OCI-LY3 (cell line): ENCODE data around the gene OR4B1.
A peak's percentile ranks its signal among the peaks of the same experiment; 100 is the strongest.

Experiments
- H2AFZ ChIP-seq: fragments of 200-600, 300-600 bp; shearing (Covaris generic); 2 replicates; pipeline ENCODE4 v1.6.0; 2014; ENCODE audit warnings: antibody characterized with exemption, low read depth, low read length
- H3K27ac ChIP-seq: fragments of 200-600, 300-600 bp; sonication (generic); 2 replicates; pipeline ENCODE4 v1.5.1; 2014; ENCODE audit warnings: mild to moderate bottlenecking, low read length, moderate library complexity, mixed read lengths
- H3K27me3 ChIP-seq: fragments of 200-600, 300-600 bp; sonication (generic); 2 replicates; pipeline ENCODE4 v1.6.1; 2014; ENCODE audit warnings: low read depth, low read length, mixed read lengths
- H3K36me3 ChIP-seq: fragments of 200-600, 300-600 bp; sonication (generic); replicated peaks from 2 replicates; pipeline ENCODE3; 2014; ENCODE audit warnings: low read depth, low read length, mixed read lengths
- H3K4me1 ChIP-seq: fragments of 300-600, 200-600 bp; sonication (generic); 2 replicates; pipeline ENCODE4 v1.6.1; 2014; ENCODE audit warnings: low read length, mixed read lengths
- H3K4me2 ChIP-seq: fragments of 200-600, 300-600 bp; sonication (generic); 2 replicates; pipeline ENCODE4 v1.6.1; 2014; ENCODE audit warnings: low read length, mixed read lengths
- H3K4me3 ChIP-seq: fragments of 300-600, 200-600 bp; sonication (generic); 2 replicates; pipeline ENCODE4 v1.5.1; 2014; ENCODE audit warnings: antibody characterized with exemption, mild to moderate bottlenecking, low read length, moderate library complexity
- H3K79me2 ChIP-seq: fragments of 300-600, 200-600 bp; shearing (Covaris generic); 2 replicates; pipeline ENCODE4 v1.6.1; 2014; ENCODE audit warnings: mild to moderate bottlenecking, low read length, mixed read lengths
- H3K9ac ChIP-seq: fragments of 300-600, 200-600 bp; shearing (Covaris generic); 2 replicates; pipeline ENCODE4 v1.6.0; 2014; ENCODE audit warnings: mild to moderate bottlenecking, low read length, moderate library complexity
- H3K9me3 ChIP-seq: fragments of 200-600, 300-600 bp; shearing (Covaris generic); 2 replicates; pipeline ENCODE4 v1.6.1; 2014; ENCODE audit warnings: low read length, mixed read lengths; ENCODE audit not compliant: insufficient read depth
- H4K20me1 ChIP-seq: fragments of 200-600, 300-600 bp; sonication (generic); 2 replicates; pipeline ENCODE4 v1.6.1; 2016; ENCODE audit warnings: low read length, mixed read lengths; ENCODE audit not compliant: insufficient read depth
- EZH2phosphoT487 ChIP-seq: fragments of 200-600 bp; shearing (Covaris generic); IDR thresholded peaks from 2 replicates; pipeline ENCODE4 v1.6.1; 2018; ENCODE audit warnings: antibody characterized with exemption, mixed run types, low read depth
- TF ChIP-seq, protein P1 (sequence below): fragments of 200-600, 300-600 bp; sonication (generic); IDR thresholded peaks from 2 replicates; pipeline ENCODE4 v1.5.1; 2014; ENCODE audit warnings: antibody characterized with exemption, low read length, low read depth

OR4B1 gene

DNA sequence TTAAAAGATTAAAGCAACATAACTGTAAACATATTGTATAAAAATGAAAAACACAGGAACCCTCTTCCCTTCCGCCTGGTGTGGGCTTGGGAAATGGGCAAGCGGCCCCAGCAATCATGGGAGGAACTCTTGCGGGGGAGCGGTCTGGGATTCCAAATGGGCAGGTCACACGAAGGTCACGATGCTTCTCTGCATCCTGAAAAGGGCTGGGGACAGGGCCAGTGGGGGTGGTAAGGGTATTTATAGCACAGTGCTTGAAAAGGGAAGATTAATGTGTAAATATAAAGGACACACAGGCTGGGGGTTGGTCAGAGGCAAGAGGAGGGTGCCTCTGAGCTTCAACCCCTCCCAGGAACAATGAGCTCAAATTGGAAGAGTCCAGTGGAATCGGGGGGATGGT is 46.9 kb upstream of the OR4B1 start:
- Histone ChIP-seq H4K20me1 (no peaks in the 10 kb centered on the region), H3K79me2 (no peaks in the 10 kb centered on the region), H3K27me3 (no peaks in the 10 kb centered on the region), H2AFZ (no peak overlapping the region), H3K27ac (no peak overlapping the region), H3K9ac (no peak overlapping the region), H3K4me2 (no peak overlapping the region), H3K4me3 (no peak overlapping the region), H3K9me3 (no peaks in the 10 kb centered on the region), H3K4me1 (no peaks in the 10 kb centered on the region), H3K36me3 (peaks cover 41% of the 10 kb centered on the region)
- TF ChIP-seq, protein P1, sequence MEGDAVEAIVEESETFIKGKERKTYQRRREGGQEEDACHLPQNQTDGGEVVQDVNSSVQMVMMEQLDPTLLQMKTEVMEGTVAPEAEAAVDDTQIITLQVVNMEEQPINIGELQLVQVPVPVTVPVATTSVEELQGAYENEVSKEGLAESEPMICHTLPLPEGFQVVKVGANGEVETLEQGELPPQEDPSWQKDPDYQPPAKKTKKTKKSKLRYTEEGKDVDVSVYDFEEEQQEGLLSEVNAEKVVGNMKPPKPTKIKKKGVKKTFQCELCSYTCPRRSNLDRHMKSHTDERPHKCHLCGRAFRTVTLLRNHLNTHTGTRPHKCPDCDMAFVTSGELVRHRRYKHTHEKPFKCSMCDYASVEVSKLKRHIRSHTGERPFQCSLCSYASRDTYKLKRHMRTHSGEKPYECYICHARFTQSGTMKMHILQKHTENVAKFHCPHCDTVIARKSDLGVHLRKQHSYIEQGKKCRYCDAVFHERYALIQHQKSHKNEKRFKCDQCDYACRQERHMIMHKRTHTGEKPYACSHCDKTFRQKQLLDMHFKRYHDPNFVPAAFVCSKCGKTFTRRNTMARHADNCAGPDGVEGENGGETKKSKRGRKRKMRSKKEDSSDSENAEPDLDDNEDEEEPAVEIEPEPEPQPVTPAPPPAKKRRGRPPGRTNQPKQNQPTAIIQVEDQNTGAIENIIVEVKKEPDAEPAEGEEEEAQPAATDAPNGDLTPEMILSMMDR: no peak
- TF ChIP-seq EZH2phosphoT487: no peak

DNA sequence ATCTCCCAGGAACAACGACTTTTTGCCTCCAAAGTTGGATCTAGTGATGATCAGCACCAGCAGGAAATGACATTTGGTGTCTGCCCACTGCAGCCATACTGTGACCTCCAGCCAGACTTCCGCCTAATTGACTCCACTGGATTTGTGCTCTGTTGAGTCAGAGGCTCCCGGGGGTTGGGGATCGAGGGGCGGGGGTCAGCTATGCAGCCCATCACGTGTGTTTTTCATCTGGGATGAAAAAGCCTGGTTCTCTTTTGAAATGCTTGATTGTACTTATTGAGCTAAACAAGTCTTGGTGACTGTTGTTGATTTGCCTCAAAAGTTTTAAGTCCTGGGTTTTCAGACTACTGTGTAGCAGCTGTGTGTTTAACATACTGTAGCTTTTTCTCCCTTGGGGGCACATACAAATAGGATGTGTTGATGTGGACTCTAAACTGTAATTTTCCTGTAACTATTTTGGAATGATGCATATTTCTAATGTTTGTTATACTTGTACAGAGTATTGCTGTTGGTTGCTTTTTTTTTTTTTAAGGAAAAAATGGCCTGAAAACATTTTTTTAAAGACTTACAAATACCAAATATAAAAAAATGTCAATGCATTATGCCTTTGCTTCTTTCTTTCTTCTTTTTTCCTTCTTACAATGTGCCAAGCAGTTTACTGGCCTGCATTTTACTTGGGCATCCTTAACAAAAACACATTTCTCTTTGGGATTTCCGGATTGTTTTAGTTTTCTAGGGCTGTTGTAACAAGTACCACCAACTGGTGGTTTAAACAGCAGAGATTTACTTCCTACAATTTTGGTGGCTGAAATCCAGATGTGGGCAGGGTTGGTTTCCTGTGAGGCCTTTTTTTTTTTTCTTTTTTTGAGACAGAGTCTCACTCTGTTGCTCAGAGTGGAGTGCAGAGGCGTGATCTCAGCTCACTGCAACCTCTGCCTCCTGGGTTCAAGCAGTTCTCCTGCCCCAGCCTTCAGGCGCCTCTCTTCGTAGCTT is 46.1 kb upstream of the OR4B1 start:
- no peak overlapping the region for H3K4me2 ChIP-seq
- TF ChIP-seq, protein P1: no peak

DNA sequence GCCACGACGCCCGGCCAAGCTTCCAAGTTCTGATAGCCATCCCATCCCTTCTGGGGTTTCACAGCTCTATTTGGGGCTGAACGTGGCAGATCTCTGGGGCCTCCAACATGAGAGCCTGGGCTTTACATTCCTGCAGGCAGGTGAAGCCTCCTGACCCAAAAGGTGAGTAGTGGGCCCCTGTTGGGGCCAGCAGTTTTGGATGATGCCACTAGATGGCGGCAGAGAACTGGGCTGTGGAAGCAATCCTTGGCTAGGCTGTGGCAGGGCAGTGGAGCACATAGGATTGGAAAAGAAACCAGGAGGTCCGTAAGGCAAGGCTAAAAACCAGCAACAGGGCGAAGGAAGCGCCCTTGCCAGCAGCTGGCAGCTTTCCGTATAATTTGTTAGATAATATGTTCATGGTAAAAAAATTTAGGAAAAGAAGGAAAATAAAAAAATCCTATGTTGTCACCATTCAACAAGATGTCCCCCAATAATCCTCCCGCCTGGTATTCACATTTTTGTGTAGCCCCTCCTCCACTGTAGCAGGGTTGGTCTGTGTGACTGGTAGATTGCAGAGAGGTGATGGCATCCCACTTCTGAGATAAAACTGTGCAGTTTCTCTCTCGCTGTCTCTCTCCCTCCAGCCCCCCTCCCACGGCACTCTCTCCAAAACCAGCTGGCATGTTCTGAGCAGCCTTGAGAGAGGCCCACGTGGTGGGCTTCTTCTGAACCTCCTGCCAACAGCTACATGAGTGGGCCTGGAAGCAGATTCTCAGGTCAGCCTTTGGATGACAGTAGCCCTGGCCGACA is 43.6 kb upstream of the OR4B1 start:
- Histone ChIP-seq H4K20me1 (no peaks in the 10 kb centered on the region), H3K36me3 (peaks cover 17% of the 10 kb centered on the region), H3K4me3 (no peak overlapping the region), H3K79me2 (no peaks in the 10 kb centered on the region), H3K9ac (no peak overlapping the region), H3K4me1 (no peaks in the 10 kb centered on the region), H3K27ac (no peak overlapping the region), H3K27me3 (no peaks in the 10 kb centered on the region), H3K4me2 (no peak overlapping the region), H2AFZ (no peak overlapping the region), H3K9me3 (no peaks in the 10 kb centered on the region)
- no peak for TF ChIP-seq EZH2phosphoT487
- TF ChIP-seq, protein P1: peak; percentile 82

More for the DNA sequence above, 46.1 kb upstream of the OR4B1 start:
- Histone ChIP-seq H3K9me3 (no peaks in the 10 kb centered on the region), H3K4me3 (no peak overlapping the region), H3K27ac (no peak overlapping the region), H3K9ac (no peak overlapping the region), H2AFZ (no peak overlapping the region), H4K20me1 (no peaks in the 10 kb centered on the region), H3K36me3 (peaks cover 33% of the 10 kb centered on the region), H3K79me2 (no peaks in the 10 kb centered on the region), H3K27me3 (no peaks in the 10 kb centered on the region), H3K4me1 (no peaks in the 10 kb centered on the region)

DNA sequence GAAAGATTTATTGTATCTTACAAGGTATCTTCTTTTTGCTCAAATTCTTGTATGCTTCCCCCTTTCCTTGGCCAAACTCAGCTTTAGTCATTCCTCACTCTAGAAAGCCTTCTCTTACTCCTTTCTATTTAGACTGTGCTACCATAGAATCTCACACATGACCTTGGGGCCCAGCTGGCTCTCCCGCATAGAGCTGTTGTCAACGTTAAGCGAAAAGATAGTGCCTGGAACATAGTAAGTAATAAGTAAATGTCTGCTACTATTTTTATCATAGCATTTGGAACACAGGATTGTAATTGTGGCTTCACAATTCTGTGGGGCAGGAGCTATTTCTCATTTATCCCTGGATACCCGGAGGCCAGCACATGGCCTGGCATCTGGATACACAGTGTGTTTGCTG is 38.9 kb upstream of the OR4B1 start:
- Histone ChIP-seq H3K79me2 (no peaks in the 10 kb centered on the region), H3K4me1 (no peaks in the 10 kb centered on the region), H2AFZ (no peak overlapping the region), H3K9ac (no peak overlapping the region), H3K9me3 (no peaks in the 10 kb centered on the region), H3K36me3 (peaks cover 5% of the 10 kb centered on the region), H3K4me3 (no peak overlapping the region), H3K27ac (no peak overlapping the region), H3K4me2 (no peak overlapping the region), H3K27me3 (no peaks in the 10 kb centered on the region), H4K20me1 (no peaks in the 10 kb centered on the region)
- TF ChIP-seq EZH2phosphoT487: no peak
- TF ChIP-seq, protein P1: no peak
